Occipital lobe (tissue), 2 donors: Measurements from ENCODE around the gene NCOA5. TPM values are rescaled to one million over a fixed set of nuclear protein-coding genes. Genes with fewer than 3 reads are reported as not detected.
A peak's percentile ranks its signal among the peaks of the same experiment; 100 is the strongest.

Source experiments
- DNase-seq: peaks from one replicate; lab custom pipeline; 2025; lab: John Stamatoyannopoulos, UW
- total RNA-seq: library from RNA; depleted of rRNA; stranded (reverse); fragments of >200 nt; gene quantifications from one replicate; pipeline ENCODE4 v1.2.3, GENCODE V29; 2014

NCOA5 gene
- total RNA-seq, 1 donor from 2014 or later, result 20.4 TPM

GRCh38 chr20:46043556-46043955 is 46.2 kb downstream of the NCOA5 start:
- DNase-seq, result no peak

- no peak for DNase-seq
Observed at GRCh38 chr20:46040902-46041535, 48.7 kb downstream of the NCOA5 start.

GRCh38 chr20:46037036-46037435 is 52.7 kb downstream of the NCOA5 start:
- DNase-seq, result no peak

DNA sequence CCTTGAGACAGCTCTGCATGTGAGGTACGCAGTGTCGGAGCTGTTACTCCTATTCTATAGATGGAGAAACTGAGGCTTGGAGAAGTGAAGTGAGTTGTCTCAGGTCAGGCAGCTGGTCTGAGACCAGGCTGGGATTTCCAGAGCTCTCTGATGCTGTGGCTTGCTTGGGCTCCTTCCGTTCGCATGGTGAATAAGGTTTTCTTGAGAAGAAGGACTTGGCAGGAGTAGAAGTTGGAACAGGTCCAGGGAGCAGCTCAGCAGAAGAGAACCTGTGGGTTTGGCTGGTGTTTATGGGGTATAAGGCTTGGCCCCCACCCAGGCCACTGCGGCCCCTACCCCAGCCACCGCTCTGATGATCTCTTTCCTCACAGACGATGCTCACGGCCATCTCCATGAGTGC is 53.4 kb downstream of the NCOA5 start:
- no peak for DNase-seq

DNA sequence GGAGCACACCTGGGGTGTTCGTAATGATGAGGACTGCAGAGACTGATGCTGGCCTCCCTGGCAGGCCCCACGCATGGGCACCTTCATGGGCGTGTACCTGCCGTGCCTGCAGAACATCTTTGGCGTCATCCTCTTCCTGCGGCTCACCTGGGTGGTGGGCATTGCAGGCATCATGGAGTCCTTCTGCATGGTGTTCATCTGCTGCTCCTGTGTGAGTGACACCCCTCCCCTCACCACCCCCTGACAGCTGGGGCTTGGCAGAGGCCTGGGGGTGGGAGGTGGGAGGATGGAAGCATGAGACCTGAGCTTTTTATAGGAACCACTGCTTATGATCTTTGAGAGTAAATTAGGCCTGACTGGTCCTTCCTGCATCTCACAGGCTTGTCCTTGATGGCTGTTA is 54.0 kb downstream of the NCOA5 start:
- DNase-seq, result no peak

DNA sequence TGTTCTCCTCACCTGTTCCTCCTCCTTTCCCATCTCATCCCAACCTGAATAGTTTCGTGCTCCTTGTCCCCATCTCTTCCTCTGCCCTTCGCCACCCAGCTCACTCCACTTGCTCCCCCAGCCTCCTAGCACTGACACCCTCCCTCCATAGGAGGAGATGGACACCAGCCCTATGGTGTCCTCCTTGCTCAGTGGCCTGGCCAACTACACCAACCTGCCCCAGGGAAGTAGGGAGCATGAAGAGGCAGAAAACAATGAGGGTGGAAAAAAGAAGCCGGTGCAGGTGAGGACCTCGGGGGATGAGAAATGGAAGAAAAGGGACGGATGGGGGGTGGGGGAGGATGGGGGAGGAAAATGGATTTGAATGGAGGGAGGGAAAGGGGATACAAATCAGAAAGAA is 54.5 kb downstream of the NCOA5 start:
- no peak for DNase-seq

- no peak for DNase-seq
Observed at GRCh38 chr20:46034039-46034438, 55.7 kb downstream of the NCOA5 start.

- DNase-seq, result peak; percentile 64
Observed at GRCh38 chr20:46031701-46032254, 58.0 kb downstream of the NCOA5 start.

DNA sequence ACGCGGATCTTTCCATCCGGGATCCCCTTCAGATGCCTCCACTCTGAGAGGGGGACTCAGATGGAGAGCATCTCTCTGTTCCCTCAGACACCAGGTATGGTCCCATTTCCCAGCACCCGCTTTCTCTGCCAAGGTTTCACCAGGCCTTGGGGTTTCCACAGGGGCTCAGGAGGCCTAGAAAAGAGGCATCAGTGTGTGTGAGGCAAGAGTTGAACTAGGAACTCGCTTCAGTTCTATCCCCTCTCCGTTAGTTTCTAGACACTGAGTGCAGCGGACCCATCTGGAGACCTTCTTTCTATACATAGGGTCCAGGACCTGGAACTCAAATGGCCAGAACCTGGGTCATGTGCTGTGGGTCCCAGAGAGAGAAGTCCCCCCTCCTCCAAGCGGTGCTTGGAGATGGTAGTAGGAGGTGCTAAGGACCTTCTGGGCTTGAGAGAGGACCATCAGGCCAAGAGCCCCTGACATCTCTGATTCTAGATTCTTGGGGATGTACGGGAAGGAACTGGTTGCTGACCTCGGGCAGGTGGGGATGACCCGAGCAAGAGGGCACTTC is 58.7 kb downstream of the NCOA5 start:
- DNase-seq, result no peak

- no peak for DNase-seq
Observed at GRCh38 chr20:46030284-46031013, 59.3 kb downstream of the NCOA5 start.

DNA sequence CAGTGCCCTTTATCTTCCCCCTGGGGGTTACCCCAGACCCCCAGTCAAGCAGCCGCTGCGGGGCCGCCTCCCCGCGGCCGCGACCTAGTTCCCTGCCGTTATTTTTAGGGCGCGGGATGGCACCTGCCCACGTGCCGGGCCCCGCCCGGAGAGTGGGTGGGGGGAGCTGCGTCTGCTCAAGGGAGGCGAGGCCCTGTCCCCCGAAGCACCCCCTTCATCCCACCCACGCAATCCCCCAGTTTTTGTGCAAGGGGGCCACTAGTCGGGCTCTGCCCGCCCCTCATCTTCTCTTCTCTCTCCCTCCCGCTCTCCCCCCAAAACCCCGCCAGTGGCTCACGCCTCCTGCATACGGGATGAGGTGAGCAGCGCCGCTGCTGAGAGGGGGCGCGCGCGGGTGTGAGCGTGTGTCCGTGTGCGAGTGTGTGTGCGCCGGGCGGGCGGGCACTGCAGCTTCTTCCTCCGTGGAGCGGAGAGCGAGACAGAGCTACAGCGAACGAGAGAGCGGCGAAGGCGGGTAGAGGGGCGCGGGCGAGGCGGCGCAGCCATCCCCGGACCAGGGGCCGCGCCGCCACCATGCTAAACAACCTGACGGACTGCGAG is 60.9 kb downstream of the NCOA5 start, which contains the start of gene SLC12A5:
Gene SLC12A5, plus strand, starts transcription at position 444 of the 600 bp plus-strand sequence. Its CDS starts 130 bp downstream, at position 574.
- peak; percentile 64 for DNase-seq

DNA sequence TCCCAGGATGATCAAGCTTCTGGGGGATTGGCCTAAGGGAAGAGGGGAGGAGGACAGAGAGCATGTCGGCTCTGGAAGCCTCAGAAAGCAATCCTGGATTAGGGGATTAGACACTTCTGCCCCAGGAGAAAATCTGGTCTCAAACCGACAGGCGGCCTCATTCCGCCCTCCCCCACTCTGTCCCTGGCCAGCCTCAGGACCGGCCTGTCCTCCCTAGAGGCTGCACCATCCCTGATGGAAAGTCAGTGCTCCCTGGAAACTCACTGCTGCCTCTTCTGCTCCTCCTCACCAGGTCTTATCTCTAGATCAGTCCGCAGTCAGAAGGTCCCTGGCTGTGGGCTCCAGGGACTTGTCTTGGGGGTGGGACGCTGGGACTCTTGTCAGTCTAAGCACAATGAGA is 61.7 kb downstream of the NCOA5 start:
- DNase-seq, result no peak

DNA sequence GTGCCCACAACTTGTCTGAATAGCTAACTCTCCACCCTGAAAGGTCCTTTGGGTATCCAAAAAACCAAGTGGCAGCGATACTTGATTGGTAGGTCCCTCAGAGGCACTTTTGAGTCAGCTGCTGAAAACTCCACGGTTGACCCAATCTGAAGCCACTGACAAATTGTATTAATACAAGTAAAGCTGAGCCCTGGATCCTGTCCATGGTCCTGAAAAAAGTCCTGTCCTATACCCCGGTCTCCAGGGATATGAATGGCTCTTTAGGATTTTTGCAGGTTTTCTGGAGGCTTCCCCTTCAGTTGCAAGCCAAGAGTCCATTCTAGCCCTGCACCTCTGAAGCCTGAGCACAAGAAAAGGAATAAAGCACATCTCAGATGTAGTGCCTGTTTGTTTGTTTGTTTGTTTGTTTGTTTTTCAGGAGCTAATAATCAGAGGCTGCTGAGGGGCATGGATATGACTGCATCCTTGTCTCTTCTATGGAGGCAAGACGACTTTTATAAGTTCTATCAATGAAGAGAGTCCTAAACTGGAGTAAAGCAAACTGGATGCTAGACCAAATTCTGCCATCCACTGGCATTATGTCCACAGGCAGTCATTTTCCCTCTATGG is 62.4 kb downstream of the NCOA5 start:
- no peak for DNase-seq

- DNase-seq, result no peak
Observed at GRCh38 chr20:46025376-46025783, 64.4 kb downstream of the NCOA5 start.

DNA sequence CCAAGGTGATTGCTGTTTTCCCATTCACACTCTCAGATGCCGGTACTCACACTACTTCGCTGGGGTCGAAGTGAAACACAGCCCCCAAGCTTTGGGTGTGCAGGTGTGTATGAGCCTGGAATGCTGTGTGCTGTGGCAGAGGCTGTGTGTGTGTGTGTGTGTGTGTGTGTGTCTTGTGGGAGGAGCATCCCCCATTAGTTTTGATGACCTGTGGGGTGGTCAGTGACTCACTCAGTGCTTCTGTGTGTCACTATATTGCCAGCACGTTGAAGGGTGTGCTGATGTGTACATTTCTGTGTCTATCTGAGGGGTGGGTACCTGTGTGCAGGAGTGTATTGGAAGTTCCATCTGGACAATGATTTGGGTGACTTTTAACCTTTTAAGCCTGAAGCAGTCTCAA is 65.8 kb downstream of the NCOA5 start:
- DNase-seq, result no peak

DNA sequence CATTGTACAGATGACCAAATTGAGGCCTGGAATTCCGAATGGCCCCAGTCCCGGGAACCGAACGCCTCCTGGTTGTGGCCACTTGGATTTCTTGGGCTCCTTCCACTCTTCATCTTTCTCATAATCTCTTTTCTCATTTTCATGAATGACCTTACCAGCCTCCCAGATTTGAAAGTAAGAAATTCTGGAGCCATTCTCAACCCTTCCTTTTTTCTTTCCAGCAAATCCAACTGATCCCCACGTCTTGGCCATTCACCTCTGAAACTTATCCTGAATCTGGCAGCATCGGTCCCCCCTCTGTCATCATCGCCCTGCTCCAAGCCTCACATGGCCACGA is 66.6 kb downstream of the NCOA5 start:
- no peak for DNase-seq

DNA sequence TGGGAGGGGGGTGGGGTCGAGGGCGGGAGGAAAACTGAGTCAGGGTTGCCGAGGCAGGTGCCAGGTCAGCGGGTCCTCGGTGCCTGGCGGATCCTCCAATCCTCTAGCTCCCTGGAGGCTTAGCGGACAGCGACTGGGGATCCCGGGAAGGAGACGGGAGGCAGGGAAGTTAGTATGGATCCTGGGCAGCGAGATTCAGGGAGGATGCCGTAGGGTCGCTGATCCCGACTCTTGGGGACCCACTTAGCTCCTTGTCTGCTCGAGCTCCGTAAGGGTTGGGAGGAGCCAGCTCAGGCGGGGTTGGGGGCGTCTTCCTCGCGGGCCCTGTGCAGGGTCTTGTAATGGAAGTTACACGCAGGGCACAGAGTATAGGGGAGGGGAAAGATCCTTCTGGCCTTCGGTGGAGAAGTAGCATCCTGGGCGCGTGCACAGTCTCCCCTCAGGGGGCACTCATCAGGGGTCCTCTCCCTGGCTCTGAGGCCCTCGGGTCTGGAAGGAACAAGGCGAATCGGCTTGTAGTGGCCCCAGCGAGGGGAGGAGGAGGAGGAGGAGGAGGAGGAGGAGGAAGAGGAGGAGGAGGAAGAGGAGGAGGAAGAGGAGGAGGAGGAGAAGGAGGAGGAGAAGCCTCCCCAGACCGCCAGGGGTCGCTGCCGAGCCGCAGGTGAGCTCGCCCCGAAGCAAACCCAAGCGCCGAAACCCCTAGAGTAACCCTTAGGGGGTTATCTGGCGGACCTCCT is 67.2 kb downstream of the NCOA5 start:
- DNase-seq, result peak; percentile 48

DNA sequence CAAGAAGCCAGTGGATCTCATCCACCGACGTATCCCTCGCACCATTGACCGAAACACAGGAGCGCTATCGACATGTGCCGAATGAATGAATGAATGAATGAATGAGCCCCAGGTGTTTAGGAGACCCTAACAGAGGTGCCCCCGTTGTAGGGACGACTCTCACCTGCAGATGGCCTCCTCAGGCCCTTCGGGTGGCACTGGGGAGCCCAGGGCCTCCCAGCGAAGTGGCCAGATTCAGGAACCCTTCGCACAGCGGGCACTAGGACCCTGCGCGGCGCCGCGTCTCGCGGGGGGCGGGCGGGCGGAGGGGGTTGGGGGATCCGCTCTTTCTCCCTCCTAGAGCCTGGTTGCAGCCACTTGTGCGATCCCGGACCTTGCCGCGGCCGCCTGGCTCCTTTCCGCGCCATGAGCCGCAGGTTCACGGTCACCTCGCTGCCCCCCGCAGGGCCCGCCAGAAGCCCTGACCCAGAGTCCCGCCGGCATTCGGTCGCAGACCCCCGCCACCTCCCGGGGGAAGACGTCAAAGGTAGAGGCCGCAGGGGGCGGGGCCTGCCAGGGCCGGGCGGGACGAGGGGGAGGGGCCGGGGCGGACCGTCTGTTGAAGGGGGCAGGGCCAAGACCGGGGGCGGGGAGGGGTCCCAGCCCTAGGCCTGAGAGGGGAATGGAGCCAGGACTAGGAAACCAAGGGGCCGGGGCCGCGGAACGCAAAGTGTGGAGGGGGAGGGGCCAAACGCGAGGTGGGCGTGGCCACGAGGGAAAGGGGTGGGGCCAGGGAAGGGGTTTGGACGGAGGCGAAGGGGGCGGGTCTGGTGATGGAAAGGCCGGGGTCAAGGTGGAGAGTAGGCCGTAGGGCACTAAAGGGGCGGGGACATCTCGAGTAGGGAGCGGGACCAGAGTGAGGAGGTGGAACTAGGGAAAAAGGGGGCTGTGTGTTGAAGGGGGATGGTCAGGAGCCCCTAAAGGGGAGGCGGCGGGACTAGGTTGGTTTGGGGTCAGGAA is 68.1 kb downstream of the NCOA5 start:
- peak; percentile 26 for DNase-seq

DNA sequence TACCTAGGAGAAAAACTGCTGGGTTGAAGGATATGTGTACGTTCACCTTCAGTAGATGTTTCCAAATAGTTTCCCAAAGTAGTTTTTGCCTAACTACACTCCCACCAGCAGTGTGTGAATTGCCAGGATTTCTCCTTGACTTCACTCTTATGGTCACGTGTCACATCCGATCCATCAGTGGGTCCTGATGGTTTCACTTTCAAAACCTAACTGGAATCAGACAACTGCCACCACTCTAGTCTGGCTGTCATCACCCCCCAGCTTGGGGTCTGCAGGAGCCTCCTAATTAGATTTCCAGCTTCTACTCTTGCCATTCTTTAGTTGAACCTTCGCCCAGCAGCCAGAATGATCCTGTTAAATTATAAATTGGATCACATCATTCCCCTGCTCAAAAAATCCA is 69.2 kb downstream of the NCOA5 start:
- DNase-seq, result no peak

DNA sequence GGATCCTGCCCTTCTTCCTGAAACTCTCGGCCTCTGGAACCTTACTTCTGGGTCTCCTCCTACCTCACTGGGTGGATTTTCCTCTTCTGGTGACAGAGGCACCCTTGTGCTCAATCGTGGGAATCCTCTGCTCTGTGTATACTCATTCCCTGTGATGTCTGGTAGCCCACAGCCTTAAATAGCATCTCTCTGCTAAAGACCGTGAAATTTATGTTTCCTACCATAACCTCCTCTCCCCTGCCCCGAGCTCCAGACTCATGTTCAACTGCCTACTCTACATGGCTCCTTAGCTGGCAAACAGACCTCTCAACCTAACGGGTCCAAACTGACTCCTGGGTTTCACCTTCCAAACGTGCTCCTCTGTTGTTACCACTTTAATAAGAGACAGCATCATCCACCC is 71.2 kb downstream of the NCOA5 start:
- DNase-seq, result no peak
